HL-60 (cell line): ENCODE data around the gene WFIKKN2.
A peak's percentile ranks its signal among the peaks of the same experiment; 100 is the strongest.

ENCODE experiments used
- CTCF ChIP-seq: IDR thresholded peaks from one replicate; pipeline ENCODE4 v1.5.1; 2011; ENCODE audit warnings: low read length, control low read depth, inconsistent platforms; ENCODE audit not compliant: insufficient read depth
- GABPA ChIP-seq: IDR thresholded peaks from 2 replicates; pipeline ENCODE4 v1.6.1; 2012; ENCODE audit warnings: low read depth
- POLR2AphosphoS5 ChIP-seq: IDR thresholded peaks from 2 replicates; pipeline ENCODE4 v1.6.1; 2012; ENCODE audit warnings: low read depth
- REST ChIP-seq: IDR thresholded peaks from 2 replicates; pipeline ENCODE4 v1.6.1; 2012; ENCODE audit warnings: low read depth; ENCODE audit not compliant: insufficient replicate concordance
- SPI1 ChIP-seq: IDR thresholded peaks from 2 replicates; pipeline ENCODE4 v1.6.1; 2012; ENCODE audit warnings: low read depth, mild to moderate bottlenecking, borderline replicate concordance

- TF ChIP-seq SPI1 (no peak), CTCF (no peak), REST (no peak), POLR2AphosphoS5 (peak; percentile 65), GABPA (no peak)
Measured at GRCh38 chr17:50872710-50873424, 37.5 kb downstream of the WFIKKN2 start.
